ENCODE measurements around the gene GRIP1.

The GRIP1 gene

DNA sequence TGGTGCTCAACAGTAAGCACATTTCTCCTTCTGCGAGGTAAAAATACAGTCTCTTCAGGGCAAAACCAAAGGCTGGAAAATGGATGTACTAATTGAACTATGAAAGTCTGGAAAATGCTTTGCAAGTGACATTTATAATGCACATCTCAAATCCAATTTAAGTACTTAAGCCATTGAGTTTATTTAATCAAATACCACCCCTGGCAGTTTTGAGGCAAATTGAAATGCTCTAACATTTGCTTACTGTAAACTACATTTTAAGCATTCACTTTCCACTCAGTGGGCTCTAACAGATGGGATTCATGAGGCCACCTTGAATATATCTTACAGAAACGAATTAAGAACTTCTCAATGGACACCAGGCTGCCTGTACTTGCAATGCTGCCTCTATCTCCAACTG, 306.9 kb downstream of the GRIP1 start:
- DNase-seq, result no peak

DNA sequence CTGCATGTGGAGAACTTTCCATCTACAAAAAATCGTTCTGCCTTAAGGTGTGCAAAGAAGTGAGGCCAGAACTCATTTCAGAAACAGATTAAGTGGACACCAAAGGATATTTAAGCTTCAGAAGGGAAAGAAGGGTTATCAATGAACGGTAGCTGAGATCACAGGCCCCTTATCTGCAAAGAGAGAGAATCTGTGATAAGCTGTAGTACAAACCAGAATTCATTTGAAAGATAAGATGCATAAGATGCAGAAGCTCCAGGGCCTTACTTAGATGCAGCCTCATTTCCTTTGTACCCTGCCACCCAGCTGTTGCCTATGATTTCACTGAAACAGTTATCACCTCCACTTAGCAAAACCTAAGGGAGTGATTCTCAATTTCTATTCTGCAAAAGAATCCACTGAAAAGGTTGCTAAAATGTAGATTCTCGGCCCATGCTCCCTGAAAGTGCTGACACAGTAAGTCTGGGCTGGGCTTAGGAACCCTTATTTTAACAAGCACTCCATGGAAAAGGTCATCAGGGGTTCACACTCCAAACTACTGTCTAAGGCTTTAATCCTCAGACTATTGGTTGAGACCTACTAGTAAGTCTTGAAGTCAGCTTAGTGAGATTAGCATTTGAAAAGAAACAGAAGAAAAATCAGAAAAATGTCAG, 311.7 kb downstream of the GRIP1 start:
- DNase-seq, result no peak

DNA sequence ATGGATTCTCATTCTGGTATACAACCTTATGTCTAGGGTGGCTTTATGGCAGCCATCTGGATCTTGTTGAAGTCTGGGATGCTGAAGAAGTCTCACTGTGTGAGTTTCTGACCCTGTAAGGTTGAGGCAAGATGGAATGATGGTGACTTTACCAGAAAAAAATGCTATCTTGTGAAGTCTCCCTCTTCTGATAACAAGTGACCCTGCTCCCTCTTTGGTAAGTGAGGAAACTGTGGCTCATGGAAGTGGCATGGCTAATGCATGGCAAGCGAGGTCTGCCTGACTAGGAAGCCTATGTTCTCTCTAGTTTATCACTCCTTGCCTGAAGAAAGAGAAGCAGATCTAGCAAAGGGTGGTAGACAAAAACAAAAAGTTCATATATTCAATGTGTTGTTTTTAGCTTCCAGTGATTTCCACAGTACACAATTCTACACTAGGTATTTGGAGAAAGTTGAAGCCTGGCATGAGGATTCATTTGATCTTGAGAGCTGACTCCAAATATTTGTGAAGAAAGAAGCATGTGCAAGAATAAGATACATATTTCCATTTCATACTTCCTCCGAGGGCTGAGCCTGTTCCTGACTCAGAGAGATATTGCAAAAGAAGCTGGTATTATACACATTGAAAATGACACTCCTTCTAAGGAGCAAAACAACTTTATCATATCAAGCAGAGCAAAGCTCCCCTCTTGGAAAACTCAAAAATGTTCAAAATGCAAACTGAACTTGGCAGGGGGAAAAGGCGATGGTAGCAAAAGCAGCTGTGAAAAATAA, 313.0 kb downstream of the GRIP1 start:
- DNase-seq, result no peak

DNA sequence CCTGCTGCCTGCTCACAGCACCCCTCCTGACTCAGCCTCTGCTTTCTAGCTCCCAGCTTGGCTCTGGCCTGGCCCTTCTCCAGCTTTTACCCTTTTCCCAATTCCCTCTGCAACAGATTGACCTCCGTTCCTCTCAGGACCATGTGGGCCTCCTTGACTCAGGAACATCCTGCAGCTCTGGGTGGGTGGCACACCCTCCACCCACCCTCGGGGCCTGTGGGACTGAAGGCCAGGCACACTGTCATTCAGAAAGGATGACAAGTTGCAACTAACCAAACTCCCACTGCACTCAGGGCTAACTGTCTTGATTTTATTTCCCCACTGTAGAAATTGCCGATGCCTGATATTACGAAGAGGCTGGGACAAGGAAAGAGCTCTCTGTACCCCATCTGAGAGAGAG, 317.2 kb downstream of the GRIP1 start:
- no peak for DNase-seq

DNA sequence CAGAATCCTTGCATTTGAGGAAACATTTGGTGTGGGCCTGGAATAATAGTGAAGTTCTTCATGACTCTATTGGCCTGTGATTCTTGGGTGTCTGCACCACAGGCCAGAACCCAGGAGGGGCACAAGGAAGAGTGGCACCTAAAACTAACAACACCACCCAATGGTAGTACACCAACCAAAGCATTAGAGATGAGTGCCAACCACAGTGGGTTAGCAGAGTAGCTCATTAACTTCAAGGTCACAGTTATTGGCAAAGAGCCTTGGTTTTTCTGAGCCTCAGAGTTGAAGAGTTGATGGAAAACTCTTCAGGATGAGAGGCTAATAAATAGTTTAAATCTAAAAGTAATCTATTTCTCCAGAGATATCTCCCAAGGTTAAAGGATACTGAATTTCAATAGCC, 319.6 kb downstream of the GRIP1 start:
- no peak for DNase-seq

DNA sequence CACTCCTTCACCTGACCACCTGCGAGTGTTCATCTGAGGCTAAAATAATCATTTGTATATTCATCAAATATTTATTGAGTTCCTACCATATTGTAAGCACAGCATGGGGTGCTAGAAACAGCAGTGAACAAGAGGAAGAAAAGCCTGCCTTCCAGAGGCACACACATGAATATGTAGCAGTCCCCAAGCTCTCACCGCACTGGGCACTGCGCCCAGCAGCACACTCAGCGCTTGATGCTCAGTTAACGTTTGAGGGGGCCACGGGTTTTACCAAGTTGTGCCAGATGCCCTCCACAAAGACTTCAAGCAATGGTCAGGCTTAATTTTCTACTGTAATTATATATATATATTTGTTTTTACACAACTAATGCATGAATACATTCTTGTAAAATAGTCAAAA, 324.6 kb downstream of the GRIP1 start:
- DNase-seq, result no peak

DNA sequence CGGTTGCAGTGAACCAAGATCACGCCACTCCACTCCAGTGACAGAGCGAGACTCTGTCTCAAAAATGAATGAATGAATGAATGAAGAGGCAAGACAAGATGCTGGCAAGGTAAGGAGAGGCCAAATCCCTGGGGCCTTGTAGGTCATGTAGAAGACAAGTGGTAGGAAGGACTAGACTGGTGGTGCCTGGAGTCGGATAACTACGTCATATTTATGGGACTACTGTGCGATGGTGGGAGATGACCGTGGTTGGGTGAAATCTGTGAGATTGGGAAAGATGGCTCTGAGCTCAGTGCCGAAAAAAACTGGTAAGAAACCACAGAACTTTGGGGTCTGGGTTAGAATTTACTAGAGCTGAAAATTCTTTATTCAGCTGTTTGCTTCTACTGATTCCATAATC, 326.0 kb downstream of the GRIP1 start:
- no peak for DNase-seq

DNA sequence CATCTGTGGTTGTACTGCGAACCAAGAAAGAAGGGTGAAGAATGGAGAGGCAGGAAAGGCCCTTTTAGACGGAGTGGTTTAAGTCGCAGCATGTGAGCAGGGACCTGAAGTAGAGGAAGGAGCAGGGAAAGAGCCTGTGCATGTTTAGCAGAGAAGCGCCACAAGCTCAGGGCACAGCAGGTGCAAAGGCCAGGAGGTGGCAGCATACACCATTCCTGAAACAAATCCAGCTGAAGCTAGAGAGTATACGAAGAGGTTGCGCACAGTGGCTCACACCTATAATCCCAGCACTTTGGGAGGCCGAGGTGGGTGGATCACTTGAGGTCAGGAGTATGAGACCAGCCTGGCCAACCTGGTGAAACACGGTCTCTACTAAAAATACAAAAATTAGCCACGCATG, 326.7 kb downstream of the GRIP1 start:
- DNase-seq, result no peak

DNA sequence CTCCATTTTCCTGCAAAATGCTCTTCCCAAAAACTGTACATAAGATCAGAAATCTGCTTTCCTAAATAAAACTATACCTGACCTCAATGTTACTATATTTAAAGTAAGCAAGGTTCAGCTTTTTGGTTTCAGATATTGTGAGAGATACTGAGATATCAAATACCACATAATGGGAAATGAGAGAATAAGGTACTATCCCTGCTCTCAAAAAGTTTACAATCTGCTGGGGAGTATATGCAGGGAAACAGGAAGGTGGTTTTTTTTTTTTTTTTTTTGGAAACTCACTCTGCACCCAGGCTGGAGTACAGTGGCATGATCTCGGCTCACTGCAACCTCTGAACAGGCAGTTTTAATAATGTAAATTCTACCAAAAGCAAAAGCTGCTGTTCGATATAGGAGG, 327.6 kb downstream of the GRIP1 start:
- DNase-seq, result no peak

DNA sequence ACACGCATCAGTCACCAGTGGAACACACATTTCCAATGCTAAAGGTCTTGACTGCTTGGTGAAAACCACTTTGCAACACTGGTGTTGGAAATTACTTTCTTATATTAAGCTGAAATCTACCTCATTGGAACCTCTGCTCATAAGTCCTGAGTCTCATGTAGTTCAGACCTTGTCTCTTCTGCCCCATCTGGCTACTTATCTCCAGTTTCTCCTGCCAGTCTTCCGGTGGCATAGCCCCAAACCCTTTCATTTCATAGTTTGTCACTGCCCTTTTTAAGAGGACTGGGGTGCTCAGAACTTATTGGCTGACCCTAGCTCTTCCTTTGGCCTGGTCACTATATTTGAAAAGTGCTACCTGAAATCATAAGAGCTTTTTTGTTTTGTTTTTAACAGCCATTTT, 332.9 kb downstream of the GRIP1 start:
- no peak for DNase-seq

DNA sequence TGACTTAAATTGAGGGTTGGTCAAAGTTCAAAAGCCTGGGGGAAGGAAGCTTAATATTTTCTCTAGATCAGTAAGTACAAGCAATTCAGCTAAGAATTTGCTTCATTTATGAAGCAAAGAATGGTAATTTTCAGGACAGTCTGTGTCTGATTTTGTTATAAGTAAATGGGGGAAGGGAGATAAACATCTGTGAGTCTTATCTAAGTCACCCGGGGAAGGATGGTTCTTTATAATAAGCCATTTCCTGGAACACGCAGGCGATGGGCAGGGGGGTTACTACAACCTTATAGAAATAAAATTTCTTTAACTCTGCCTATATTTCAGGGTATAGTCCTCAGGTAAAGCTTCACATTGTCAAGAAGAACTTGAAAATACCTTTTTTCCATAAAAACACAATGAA, 333.7 kb downstream of the GRIP1 start:
- no peak for DNase-seq

DNA sequence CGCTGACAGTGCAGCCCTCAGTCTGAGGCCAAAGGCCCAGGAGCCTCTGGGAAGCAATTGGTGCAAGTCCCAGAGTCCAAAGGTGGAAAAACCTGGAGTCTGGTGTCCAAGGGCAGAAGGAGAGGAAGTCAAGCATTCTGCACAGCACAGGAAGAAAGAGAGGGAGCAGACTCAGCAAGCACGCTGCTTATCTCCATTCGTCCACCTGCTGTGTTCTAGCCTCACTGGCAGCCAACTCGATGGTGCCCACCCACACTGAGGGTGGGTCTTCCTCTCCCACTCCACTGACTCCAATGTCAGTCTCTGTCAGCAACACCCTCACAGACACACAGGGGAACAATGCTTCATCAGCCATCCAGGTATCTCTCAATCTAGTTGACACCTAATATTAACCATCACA, 337.8 kb downstream of the GRIP1 start:
- DNase-seq, result no peak

DNA sequence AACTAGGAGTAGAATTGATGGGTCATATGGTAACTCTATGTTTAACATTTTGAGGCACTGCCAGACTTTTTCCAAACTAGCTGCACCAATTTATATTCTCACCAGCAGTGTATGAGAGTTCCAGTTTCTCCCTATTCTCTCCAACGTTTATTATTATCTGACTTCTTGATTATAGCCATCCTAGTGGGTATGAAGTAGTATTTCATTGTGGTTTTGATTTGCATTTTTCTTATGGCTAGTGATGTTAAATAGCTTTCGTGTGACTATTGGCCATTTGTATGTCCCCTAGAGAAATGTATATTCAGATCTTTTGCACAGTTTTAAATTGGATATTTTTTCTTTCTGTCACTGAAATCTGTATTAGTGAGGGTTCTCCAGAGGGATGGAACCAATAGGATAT, 338.7 kb downstream of the GRIP1 start:
- DNase-seq, result no peak

DNA sequence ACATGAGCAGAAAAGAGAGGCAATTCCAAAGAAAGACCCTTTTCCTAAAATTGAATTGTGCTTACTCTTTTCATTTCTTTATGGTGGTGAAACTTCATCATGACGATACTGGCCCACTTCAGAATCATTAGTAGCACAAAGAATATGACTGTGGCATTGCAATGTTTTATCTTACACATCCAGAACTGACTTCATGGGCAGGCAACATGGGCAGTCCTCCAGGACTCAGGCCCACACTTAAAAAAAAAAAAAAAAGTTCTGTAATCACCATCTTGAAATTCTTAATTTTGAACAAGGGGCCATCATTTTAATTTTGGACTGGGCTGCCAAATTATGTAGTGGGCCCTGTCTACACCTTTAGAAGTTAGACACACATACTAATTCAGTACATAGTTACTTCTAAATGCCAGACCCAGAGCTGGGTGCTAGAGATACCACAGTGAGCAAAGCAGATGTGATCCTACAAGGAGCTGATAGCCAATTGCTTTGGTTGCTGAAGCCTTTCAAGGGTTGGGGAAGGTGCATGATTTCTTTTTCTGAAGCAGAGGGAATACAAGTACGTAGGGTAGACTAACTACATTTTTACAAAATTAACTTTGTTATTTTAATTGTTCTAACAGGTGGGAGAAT, 341.4 kb downstream of the GRIP1 start:
- DNase-seq, result no peak

DNA sequence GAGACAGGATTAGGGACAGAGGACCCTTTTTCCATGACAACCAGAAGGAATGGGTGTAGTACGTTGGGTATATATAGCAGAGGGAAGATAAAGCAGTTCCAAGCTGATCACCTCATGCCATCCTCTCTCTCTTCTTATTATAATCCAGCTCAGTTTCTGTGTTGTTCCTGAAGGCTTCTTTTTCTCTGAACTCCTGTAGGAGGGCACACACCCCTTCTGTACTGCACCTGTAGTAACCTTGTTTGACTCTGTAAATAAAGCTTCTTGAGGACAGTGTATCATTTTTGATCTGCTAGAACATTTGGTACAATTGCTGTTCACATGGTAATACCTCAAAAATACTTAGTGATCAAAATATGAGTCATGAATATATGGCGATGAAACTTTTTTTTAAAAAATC, 343.1 kb downstream of the GRIP1 start:
- DNase-seq, result no peak

DNA sequence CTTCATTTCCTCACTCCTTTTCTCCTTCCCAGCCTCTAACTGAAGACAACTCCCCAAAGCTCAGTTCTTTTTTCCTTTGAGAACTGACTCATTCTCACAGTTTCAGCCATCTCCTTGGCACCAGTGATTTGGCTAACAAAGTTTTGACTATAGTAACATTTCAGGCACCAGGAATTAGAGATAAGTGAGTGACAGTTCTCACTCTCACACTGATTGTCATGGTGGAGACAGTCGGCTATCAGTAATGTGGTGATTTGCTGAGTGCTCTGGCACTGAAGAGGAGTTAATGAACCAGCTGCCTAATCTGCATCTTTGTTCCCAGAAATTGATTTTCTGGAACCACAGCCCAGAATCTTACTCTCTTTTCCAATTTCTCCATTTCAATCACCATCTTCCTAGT, 347.1 kb downstream of the GRIP1 start:
- no peak for DNase-seq

DNA sequence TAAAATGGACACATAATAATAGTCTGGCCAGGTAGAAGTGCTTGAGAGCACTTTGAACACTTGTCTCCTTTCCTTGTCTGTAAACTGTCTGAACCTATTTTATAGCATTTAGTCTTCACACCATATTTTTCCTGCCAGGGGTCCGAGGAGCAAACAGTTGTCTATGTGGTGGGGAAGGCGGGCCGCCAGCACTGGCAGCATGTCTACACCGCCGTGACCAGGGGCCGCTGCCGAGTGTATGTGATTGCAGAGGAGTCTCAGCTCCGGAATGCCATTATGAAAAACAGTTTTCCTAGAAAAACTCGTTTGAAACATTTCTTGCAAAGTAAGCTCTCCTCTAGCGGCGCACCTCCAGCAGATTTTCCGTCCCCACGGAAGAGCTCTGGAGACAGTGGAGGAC, 347.9 kb downstream of the GRIP1 start:
- DNase-seq, result no peak

DNA sequence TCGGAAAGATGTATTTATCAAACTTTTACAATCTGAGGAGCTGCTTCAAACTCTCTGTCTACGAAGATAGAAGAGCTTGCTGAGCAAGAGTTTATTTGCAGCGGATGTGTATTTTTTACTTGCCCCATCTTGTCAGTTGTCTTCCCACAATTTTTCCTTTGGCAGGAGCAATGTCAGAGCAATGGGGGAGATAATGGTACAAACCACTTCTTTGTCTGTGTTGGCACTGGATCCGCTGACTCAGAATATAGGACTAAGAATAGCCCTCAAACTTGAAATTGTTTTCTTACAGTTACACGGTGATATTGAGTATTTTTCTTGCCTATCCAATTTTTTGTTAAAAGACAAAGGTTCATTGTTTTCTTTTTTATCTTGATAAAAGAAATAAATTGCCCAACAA, 348.9 kb downstream of the GRIP1 start:
- no peak for DNase-seq

DNA sequence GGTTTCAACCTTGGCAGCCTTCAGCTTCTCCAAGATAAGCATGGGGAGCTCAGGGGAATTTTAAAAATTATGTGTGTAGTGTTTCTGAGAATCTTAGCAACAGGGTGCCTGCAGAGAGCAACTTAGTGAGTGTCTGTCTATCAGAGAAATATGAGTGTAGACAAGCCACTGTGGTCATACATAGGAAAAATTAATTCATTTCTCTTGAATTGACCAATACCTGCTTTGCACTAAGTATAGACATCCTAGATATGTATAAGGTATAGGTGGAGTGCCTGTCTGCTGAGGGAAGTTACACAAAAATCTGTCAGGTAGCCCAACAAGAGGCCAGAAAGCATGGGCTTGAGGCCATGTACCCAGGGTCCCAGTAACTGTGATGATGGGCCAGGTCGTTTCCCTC, 355.9 kb downstream of the GRIP1 start:
- DNase-seq, result no peak

DNA sequence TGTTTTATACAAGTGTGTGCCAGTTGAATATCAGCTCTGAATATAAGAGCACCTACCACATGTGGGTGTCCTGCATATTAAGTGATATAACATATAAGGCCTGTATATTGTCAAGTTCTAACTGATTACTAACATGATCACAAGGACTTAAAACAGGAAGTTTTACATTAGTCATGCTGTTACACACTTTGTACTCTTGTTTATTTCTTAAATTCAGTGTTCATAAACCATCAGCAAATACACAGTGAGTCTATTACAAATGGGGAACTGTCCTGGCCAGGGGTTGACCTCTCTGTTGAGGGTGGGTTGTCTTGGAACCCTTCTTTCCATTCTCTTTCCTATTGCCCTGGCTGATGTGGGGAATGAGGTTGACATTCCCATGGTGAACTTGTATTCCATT, 357.4 kb downstream of the GRIP1 start:
- no peak for DNase-seq

DNA sequence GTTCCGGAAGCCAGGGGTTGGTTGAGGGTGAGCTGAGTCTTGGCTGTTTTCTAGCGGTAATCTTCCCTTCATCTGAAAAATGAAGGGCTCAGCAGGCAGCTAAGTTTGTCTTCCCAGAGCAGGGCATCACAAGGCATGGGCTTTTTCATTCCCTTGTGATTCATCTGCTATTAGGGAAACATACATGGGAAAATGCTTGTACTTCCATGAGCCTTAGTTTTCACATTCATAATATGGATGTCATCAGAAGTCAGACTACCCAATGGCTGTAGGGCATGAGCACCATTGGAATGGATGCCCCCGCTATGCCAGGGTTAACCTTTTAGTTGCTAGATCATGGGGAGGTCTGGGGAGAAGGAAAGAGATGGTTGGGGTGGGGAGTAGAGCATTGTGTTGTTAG, 357.9 kb downstream of the GRIP1 start:
- no peak for DNase-seq

DNA sequence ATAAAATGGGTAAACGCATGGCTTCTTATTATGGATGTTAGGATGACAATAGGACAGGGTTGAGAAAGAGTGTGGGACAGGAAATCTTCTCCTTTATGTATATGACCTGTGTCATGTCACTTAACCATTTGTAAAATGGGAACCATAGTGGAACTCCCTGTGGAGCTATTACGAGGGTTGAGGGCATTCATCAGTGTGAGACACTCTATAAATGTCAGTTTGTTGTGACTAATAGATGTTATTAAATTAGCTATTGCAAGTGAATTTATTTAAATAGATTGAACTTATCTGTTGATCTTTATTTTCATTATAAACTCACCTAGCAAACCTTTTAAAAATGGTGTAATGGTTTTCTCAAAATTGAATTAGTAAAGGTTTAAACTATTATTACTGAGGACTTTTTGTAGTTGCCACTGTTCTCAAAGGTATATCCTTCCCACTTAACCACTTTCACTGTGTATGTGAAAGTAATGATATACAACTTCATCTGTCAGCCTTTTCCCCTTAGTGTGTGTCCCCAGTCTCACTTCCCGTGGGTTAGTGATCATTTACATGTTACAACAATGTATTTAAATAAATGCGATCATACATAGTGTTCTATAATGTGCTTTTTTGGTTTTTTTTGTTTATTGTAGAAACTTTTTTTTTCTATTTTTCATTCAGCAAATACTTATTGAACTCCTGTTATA, 359.5 kb downstream of the GRIP1 start:
- DNase-seq, result no peak

DNA sequence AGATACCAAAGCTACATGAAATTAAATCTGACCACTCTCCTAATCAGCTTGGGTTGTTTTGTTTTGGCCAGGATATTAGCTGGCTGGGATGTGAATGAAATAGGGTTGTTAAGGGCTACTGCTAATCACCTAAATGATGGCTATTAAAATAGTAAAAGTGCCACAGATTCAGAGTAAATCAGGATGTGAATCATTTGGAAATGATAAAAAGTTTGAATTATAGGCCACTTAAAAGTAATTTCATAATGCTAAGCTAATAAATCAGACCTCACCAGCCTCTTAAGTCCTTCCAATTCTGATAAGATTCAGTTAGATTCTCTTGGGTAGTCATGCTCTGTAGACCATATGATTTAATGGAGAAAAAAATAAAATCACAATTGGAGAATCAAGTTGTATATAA, 364.6 kb downstream of the GRIP1 start:
- no peak for DNase-seq

DNA sequence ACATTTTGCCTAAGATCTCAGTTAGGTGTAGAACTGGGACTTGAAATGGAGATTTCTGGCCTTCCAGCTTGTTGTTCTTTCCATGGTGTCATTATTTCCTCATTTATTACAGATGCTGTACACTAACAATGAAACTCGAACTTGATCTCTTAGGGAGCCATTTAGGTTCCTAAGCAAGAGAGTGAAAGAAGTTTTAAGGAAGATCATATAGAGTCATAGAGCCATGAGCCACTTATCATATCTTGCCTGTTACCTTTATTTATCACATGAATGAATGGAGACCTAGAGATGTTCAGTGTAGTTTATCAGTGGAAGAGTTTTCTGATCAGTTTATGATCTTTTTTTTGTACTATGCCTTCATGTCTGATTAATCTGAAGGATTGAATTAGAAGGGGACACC, 366.7 kb downstream of the GRIP1 start:
- DNase-seq, result no peak
